ENCODE results near the gene MN1. TPM values are rescaled to one million over a fixed set of nuclear protein-coding genes. Genes with fewer than 3 reads are reported as not detected.

MN1 gene
- polyA plus RNA-seq, 1 donor from 2014 or later: not detected

DNA sequence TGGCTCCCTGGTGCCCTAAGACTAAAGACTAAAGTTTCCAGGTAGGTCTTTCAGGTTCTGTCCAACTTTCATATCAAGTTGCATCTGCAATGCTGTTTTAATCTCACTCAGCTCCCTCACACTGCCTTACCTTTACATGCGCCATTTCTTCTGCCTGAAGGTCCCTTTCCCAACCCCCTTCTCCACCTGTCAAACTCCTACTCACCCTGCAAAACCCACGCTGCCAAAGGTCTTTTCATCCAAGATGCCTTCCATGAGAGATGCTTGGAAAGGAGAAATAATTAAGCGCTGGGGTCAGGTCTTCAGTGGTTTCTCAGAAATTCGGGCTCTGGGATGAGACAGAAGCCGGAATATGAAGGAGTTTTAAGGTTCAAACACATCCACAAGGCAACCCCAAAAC lies 95.1 kb downstream of the MN1 start:
- H3K27ac Mint-ChIP-seq: no peak overlapping the region
- peaks cover 2 to 13% (median 7%) of the 10 kb centered on the region in 3 donors for H3K9me3 Mint-ChIP-seq
- peaks cover 6% of the 10 kb centered on the region for H3K27me3 Mint-ChIP-seq
- no peaks in the 10 kb centered on the region for H3K36me3 Mint-ChIP-seq
- H3K4me1 Mint-ChIP-seq: no peaks in the 10 kb centered on the region
- no peak overlapping the region for H3K4me3 Mint-ChIP-seq

DNA sequence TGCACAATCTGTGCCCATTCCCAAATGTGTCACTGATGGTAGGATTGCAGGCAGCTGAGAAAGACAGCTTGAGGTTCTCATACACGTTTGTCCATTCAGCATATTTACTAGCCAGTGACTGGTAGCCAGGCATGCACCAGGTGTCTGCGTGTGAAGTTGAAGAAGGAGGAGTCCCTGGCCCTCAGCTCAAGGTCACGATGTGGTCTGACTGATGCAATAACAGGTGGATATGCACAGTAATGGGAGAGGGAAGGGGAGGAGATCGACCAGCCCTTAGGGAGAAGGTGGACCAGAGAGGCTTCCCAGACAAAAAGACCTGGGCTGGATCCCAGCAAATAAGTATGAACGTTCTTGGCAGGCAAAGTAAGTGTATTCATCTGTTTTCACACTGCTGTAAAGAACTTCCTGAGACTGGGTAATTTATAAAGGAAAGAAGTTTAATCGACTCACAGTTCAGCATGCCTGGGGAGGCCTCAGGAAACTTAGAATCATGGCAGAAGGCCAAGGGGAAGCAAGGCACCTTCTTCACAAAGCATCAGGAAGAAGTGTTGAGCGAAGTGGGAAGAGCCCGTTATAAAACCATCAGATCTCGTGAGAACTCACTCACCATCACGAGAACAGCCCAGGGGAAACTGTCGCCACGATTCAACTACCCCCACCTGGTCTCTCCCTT lies 96.0 kb downstream of the MN1 start:
- Mint-ChIP-seq H3K27ac (no peak overlapping the region), H3K9me3 (peaks cover 2 to 14% (median 5%) of the 10 kb centered on the region in 3 donors), H3K36me3 (no peaks in the 10 kb centered on the region), H3K4me1 (no peaks in the 10 kb centered on the region), H3K4me3 (no peak overlapping the region), H3K27me3 (peaks cover 6% of the 10 kb centered on the region)

DNA sequence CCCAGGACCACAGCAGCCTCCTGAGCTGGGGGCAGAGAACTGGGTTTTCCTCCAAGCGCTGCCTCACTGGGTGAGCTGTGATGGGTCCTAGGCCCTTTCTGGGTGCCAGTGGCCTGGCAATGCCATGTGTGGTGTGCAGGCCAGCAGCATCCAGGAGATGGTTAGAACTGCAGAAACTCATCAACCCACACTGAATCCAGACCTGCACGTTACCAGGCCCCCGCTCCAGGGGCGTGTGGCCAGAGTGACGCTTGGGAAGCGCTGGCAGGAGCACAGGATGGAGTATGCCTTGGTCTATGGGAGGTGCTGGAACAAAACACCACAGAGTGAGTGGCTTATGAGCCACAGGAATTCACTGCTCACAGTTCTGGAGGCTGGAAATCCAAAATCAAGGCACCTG lies 97.0 kb downstream of the MN1 start:
- H3K4me1 Mint-ChIP-seq: peaks cover 0 to 1% (median 0%) of the 10 kb centered on the region in 3 donors
- no peaks in the 10 kb centered on the region for H3K36me3 Mint-ChIP-seq
- peaks cover 2 to 10% (median 5%) of the 10 kb centered on the region in 3 donors for H3K9me3 Mint-ChIP-seq
- H3K27ac Mint-ChIP-seq: no peak overlapping the region
- peaks cover 6% of the 10 kb centered on the region for H3K27me3 Mint-ChIP-seq
- no peak overlapping the region for H3K4me3 Mint-ChIP-seq

DNA sequence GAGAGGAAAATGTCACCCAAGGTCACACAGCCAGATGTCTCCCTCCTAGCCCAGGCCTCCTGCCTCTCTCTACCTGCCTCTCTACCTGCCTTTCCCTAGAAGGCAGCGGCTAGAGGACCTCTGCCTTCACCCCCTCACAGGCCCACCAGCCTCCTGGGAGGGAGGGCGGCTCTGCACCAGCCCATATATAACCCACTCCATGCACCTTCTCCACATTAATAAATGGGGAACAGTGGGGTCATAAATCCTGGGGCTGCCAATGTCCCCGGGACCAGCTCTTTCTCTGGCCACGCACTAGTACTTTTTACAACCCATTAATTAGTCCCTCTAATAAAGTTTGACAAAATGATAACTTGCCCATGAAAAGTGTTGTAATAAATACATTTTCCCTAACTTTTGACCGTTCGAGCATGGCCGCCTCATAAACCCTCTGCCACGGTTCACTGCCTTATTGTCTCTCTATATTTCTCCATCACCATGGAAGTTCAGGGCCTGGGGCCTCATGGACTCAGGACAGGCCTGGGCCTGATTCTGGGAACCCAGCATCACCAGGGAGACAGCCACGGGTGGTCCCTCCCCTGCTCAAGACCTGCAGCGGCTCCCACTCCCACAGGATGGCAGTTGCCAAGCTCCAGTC lies 102.1 kb downstream of the MN1 start:
- H3K4me1 Mint-ChIP-seq: peaks cover 0 to 2% (median 0%) of the 10 kb centered on the region in 3 donors
- peaks cover 2% of the 10 kb centered on the region for H3K36me3 Mint-ChIP-seq
- peak overlapping the region in 1 of 3 donors; percentile 34 for H3K27ac Mint-ChIP-seq
- peaks cover 2 to 14% (median 5%) of the 10 kb centered on the region in 3 donors for H3K9me3 Mint-ChIP-seq
- H3K4me3 Mint-ChIP-seq: peak overlapping the region in 1 of 4 donors; percentile 41
- no peaks in the 10 kb centered on the region for H3K27me3 Mint-ChIP-seq

DNA sequence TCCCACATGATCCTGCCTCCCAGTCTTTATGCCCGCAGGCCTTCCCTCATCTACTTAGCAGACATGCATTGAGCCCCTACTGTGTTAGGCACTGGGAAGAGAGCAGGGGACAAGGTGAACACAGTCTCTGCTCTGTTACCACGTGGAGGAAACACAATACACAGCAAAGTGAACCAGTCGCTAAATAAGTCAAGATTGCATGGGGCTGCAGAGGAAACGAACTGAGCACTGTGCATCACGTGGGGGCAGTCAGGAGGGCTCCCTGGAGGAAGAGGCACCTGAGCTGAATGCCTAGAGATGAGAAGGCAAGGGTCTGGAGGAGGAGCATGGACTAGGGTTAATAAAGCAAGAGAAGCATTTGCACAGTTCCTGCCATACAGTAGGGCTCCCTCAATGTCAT lies 102.7 kb downstream of the MN1 start:
- peaks cover 0 to 2% (median 0%) of the 10 kb centered on the region in 3 donors for H3K4me1 Mint-ChIP-seq
- H3K36me3 Mint-ChIP-seq: peaks cover 2% of the 10 kb centered on the region
- no peaks in the 10 kb centered on the region for H3K27me3 Mint-ChIP-seq
- H3K27ac Mint-ChIP-seq: no peak overlapping the region
- no peak overlapping the region for H3K4me3 Mint-ChIP-seq
- peaks cover 2 to 14% (median 5%) of the 10 kb centered on the region in 3 donors for H3K9me3 Mint-ChIP-seq

Other genes with a start within 250 kb of the MN1 start
- 55.9 TPM for gene PITPNB, start 117.5 kb upstream of the MN1 start, polyA plus RNA-seq

All from IgD-negative memory B cell (primary cell).